IMR-90 (cell line): ENCODE results near the gene INPP5D. TPM values are rescaled to one million over a fixed set of nuclear protein-coding genes. Genes with fewer than 3 reads are reported as not detected.

Source experiments
- ATAC-seq: fragments of 200-7000 bp; cut with Tn5 transposase; 2 replicates; pipeline ENCODE4 v1.9.1; 2020; ENCODE audit warnings: low read depth, mild to moderate bottlenecking, moderate library complexity
- BruUV-seq: library from RNA; stranded (reverse); fragments of 400-500 nt; replicated peaks from 2 replicates; lab custom pipeline; 2021; lab: Mats Ljungman, UMichigan
- CTCF ChIA-PET: fragments of 300-600 bp; formaldehyde crosslinking; extraction: SDS; loops from one replicate; lab custom pipeline; 2021; ENCODE audit warnings: antibody characterized with exemption; lab: Yijun Ruan, JAX
- POLR2A ChIA-PET: fragments of 300-600 bp; sonication (Branson Sonifier 250); formaldehyde crosslinking; loops from one replicate; lab custom pipeline; 2022; ENCODE audit warnings: antibody characterized with exemption; ENCODE audit not compliant: unreplicated experiment; lab: Charles Lee
- DNase-seq: peaks from one replicate; pipeline ENCODE4 v3.0.0; 2013
- H2AFZ ChIP-seq: replicated peaks from 2 replicates; pipeline ENCODE3; 2013; ENCODE audit warnings: low read length, mild to moderate bottlenecking; ENCODE audit not compliant: poor library complexity
- H2AK5ac ChIP-seq: 2 replicates; pipeline ENCODE4 v1.6.1; 2013; ENCODE audit warnings: low read depth, low read length, inconsistent platforms
- H2AK9ac ChIP-seq: replicated peaks from 2 replicates; pipeline ENCODE3; 2013; ENCODE audit warnings: mild to moderate bottlenecking, low read depth, low read length, moderate library complexity; ENCODE audit not compliant: poor library complexity
- H2BK120ac ChIP-seq: 2 replicates; pipeline ENCODE4 v1.6.1; 2013; ENCODE audit warnings: low read depth, low read length, inconsistent platforms
- H2BK15ac ChIP-seq: 3 replicates; pipeline ENCODE4 v1.6.1; 2013; ENCODE audit warnings: low read depth, low read length, inconsistent platforms
- H2BK20ac ChIP-seq: 2 replicates; pipeline ENCODE4 v1.6.1; 2013; ENCODE audit warnings: low read depth, mild to moderate bottlenecking, inconsistent platforms, low read length, moderate library complexity
- H2BK5ac ChIP-seq: 2 replicates; pipeline ENCODE4 v1.6.1; 2013; ENCODE audit warnings: mild to moderate bottlenecking, low read depth, low read length, inconsistent platforms; ENCODE audit not compliant: poor library complexity, severe bottlenecking
- H3K14ac ChIP-seq: replicated peaks from 2 replicates; pipeline ENCODE4 v1.6.1; 2013; ENCODE audit warnings: low read depth, low read length, inconsistent platforms
- H3K18ac ChIP-seq: 2 replicates; pipeline ENCODE4 v1.6.1; 2013; ENCODE audit warnings: low read depth, low read length, control low read depth
- H3K23ac ChIP-seq: 2 replicates; pipeline ENCODE4 v1.6.1; 2013; ENCODE audit warnings: low read depth, low read length, inconsistent platforms
- H3K27ac ChIP-seq: 2 replicates; pipeline ENCODE4 v1.5.1; 2013; ENCODE audit warnings: mild to moderate bottlenecking, control low read depth, low read length; ENCODE audit not compliant: insufficient read depth
- H3K27me3 ChIP-seq: 2 replicates; pipeline ENCODE4 v1.6.1; 2013; ENCODE audit warnings: low read length; ENCODE audit not compliant: control insufficient read depth, insufficient read depth
- H3K36me3 ChIP-seq: 2 replicates; pipeline ENCODE4 v1.6.1; 2013; ENCODE audit warnings: low read length, mixed read lengths; ENCODE audit not compliant: control insufficient read depth, insufficient read depth
- H3K4ac ChIP-seq: 2 replicates; pipeline ENCODE4 v1.6.1; 2013; ENCODE audit warnings: low read depth, low read length, inconsistent platforms
- H3K4me1 ChIP-seq: 2 replicates; pipeline ENCODE4 v1.6.1; 2013; ENCODE audit warnings: low read length, mixed read lengths; ENCODE audit not compliant: control insufficient read depth, insufficient read depth
- H3K4me2 ChIP-seq: 2 replicates; pipeline ENCODE4 v1.6.1; 2013; ENCODE audit warnings: low read depth, mild to moderate bottlenecking, control low read depth, low read length, moderate library complexity
- H3K4me3 ChIP-seq: 2 replicates; pipeline ENCODE4 v1.5.1; 2013; ENCODE audit warnings: low read depth, mild to moderate bottlenecking, control low read depth, low read length, moderate library complexity; ENCODE audit not compliant: insufficient read depth
- H3K56ac ChIP-seq: 2 replicates; pipeline ENCODE4 v1.6.1; 2013; ENCODE audit warnings: low read length, inconsistent platforms; ENCODE audit not compliant: insufficient read depth; ENCODE audit errors: extremely low read depth
- H3K79me1 ChIP-seq, 2 experiments: 2 replicates each; pipeline ENCODE4 v1.6.1; 2013; ENCODE audit warnings: low read length in 2 of 2, inconsistent platforms in 1 of 2, low read depth in 1 of 2
- H3K9ac ChIP-seq: 2 replicates; pipeline ENCODE4 v1.6.1; 2013; ENCODE audit warnings: low read depth, low read length, control low read depth
- H3K9me1 ChIP-seq: 2 replicates; pipeline ENCODE4 v1.6.1; 2013; ENCODE audit warnings: low read length, inconsistent platforms; ENCODE audit not compliant: insufficient read depth
- H3K9me3 ChIP-seq: 2 replicates; pipeline ENCODE4 v1.6.1; 2013; ENCODE audit warnings: low read length; ENCODE audit not compliant: control insufficient read depth, insufficient read depth
- H4K20me1 ChIP-seq: 2 replicates; pipeline ENCODE4 v1.6.1; 2013; ENCODE audit warnings: low read length, inconsistent platforms; ENCODE audit not compliant: insufficient read depth
- H4K5ac ChIP-seq: 2 replicates; pipeline ENCODE4 v1.6.1; 2013; ENCODE audit warnings: mild to moderate bottlenecking, low read depth, low read length, control low read depth
- H4K8ac ChIP-seq, 2 experiments: 2 replicates each; pipeline ENCODE4 v1.6.1; 2013; ENCODE audit warnings: low read depth in 2 of 2, low read length in 2 of 2, control low read depth in 1 of 2, inconsistent platforms in 1 of 2
- H4K91ac ChIP-seq: 2 replicates; pipeline ENCODE4 v1.6.1; 2013; ENCODE audit warnings: low read depth, low read length, inconsistent platforms; ENCODE audit not compliant: insufficient read depth
- BHLHE40 ChIP-seq: fragments of 150-350 bp; IDR thresholded peaks from 2 replicates; pipeline ENCODE4 v1.6.1; 2016; ENCODE audit warnings: mild to moderate bottlenecking, low read depth, low read length
- CEBPB ChIP-seq: IDR thresholded peaks from 2 replicates; pipeline ENCODE4 v1.6.1; 2012; ENCODE audit warnings: low read depth, low read length, improper control_type of control experiment
- CHD1 ChIP-seq: IDR thresholded peaks from 2 replicates; pipeline ENCODE4 v1.6.1; 2012; ENCODE audit warnings: low read depth, low read length, improper control_type of control experiment
- FOS ChIP-seq: fragments of 150-350 bp; IDR thresholded peaks from 2 replicates; pipeline ENCODE4 v1.6.1; 2016; ENCODE audit warnings: low read depth, low read length
- MAFK ChIP-seq: IDR thresholded peaks from 2 replicates; pipeline ENCODE4 v1.6.1; 2012; ENCODE audit warnings: low read depth, low read length, improper control_type of control experiment
- MAZ ChIP-seq: IDR thresholded peaks from 2 replicates; pipeline ENCODE4 v1.6.1; 2012; ENCODE audit warnings: low read depth, mild to moderate bottlenecking, low read length, improper control_type of control experiment, moderate library complexity, borderline replicate concordance
- MXI1 ChIP-seq: IDR thresholded peaks from 2 replicates; pipeline ENCODE4 v1.6.1; 2012; ENCODE audit warnings: low read depth, mild to moderate bottlenecking, low read length, moderate library complexity, borderline replicate concordance
- NFE2L2 ChIP-seq: fragments of 150-350 bp; IDR thresholded peaks from 2 replicates; pipeline ENCODE4 v1.6.1; 2016; ENCODE audit warnings: low read depth, mild to moderate bottlenecking, low read length
- POLR2A ChIP-seq: IDR thresholded peaks from 2 replicates; pipeline ENCODE4 v1.6.1; 2012; ENCODE audit warnings: mild to moderate bottlenecking, low read depth, low read length
- RAD21 ChIP-seq: IDR thresholded peaks from 2 replicates; pipeline ENCODE4 v1.6.1; 2012; ENCODE audit warnings: low read length, improper control_type of control experiment
- RCOR1 ChIP-seq: IDR thresholded peaks from 2 replicates; pipeline ENCODE4 v1.6.1; 2012; ENCODE audit warnings: mild to moderate bottlenecking, low read length, improper control_type of control experiment; ENCODE audit not compliant: insufficient replicate concordance
- RFX5 ChIP-seq: IDR thresholded peaks from 2 replicates; pipeline ENCODE4 v1.8.0; 2012; ENCODE audit warnings: low read depth, mild to moderate bottlenecking, low read length, moderate library complexity
- SMC3 ChIP-seq: fragments of 150-350 bp; IDR thresholded peaks from 2 replicates; pipeline ENCODE4 v1.6.1; 2016; ENCODE audit warnings: low read depth, mild to moderate bottlenecking, antibody characterized with exemption, low read length, moderate library complexity
- WGBS, 2 experiments: methylation state at CpG; one replicate each; pipeline versions ENCODE4 v1.1.5 to v1.1.7; 2013; ENCODE audit warnings: missing lambda C conversion rate in 2 of 2; ENCODE audit not compliant: insufficient read length in 1 of 2; ENCODE audit errors: extremely low coverage in 2 of 2; 5-methylcytosine and 5-hydroxymethylcytosine counted together
- dilution Hi-C: fragments of 300-500 bp; cut with HindIII; formaldehyde crosslinking; loops from one replicate; pipeline ENCODE4 v1.14.3; 2018; ENCODE audit warnings: low sequenced_read_pairs; ENCODE audit not compliant: unreplicated experiment
- in situ Hi-C: fragments of 300-500 bp; cut with MboI; formaldehyde crosslinking; loops from 3 replicates; pipeline ENCODE4 v1.14.3; 2019; ENCODE audit warnings: low sequenced_read_pairs, inconsistent platforms, mixed read lengths
- intact Hi-C: fragments of 100-400 bp; cut with micrococcal nuclease; formaldehyde crosslinking; loops from 2 replicates; pipeline ENCODE4 v1.10.0; 2022
- polyA plus RNA-seq, 3 experiments: library from polyadenylated mRNA; depleted of rRNA; stranded (reverse); fragments of >200 nt; gene quantifications; 2 replicates each; pipeline ENCODE4 v1.2.3, GENCODE V29; 2012; ENCODE audit warnings: low replicate concordance in 1 of 3
- total RNA-seq: library from RNA; depleted of rRNA; stranded (reverse); fragments of >200 nt; gene quantifications from 2 replicates; pipeline ENCODE4 v1.2.3, GENCODE V29; 2012
- TF ChIP-seq, protein P1 (sequence below): fragments of 150-350 bp; IDR thresholded peaks from 2 replicates; pipeline ENCODE4 v1.6.1; 2016; ENCODE audit warnings: low read depth, mild to moderate bottlenecking, low read length, moderate library complexity, borderline replicate concordance
- TF ChIP-seq, protein P2 (sequence below): fragments of 150-350 bp; IDR thresholded peaks from 2 replicates; pipeline ENCODE4 v1.6.1; 2017; ENCODE audit warnings: mild to moderate bottlenecking, antibody characterized with exemption, low read length, low read depth
- TF ChIP-seq, protein P3 (sequence below): conservative IDR thresholded peaks from 2 replicates; pipeline ENCODE4 v1.5.1; 2012; ENCODE audit warnings: mild to moderate bottlenecking, low read depth, low read length, improper control_type of control experiment

The INPP5D gene
- total and polyA plus RNA-seq, 2 of the 4 experiments (the other 2 are of a cell fraction), result 0.18 to 0.29 TPM

DNA sequence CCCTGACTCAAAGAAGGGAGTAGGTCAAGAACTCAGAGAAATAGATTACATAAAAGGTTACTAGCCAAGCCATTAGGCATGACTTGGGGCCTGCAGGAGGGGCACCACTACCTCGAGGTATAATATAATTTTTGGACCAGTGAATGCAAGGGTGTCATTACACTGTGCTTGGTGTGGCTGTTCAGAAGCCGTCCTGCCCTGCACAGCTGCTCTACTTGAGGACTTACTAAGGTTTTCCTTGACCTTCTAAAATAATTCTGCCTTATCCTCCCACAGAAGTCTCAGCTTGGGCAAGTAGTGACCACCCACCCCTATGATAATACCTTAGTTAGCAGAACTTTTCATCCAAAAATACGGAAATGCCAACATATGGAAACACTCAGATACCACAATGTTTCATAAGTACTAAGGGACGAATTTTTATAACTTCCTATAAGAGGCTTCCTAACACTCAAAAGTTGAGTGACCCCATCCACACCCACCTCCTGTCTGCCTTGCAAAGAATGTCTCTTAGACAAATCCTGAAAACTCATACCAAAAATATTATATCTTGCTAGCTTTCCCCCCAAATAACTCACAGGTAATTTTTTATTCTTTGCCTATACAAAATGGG is 173.6 kb downstream of the INPP5D start:
- in situ Hi-C loops, result no loop called here
- Histone ChIP-seq H3K9ac (no peak overlapping the region), H3K4me1 (no peaks in the 10 kb centered on the region)

More for the DNA sequence above, 173.6 kb downstream of the INPP5D start:
- H4K20me1 ChIP-seq, result no peaks in the 10 kb centered on the region
- POLR2A ChIA-PET, result no interaction called here
- no peak overlapping the region for H2BK15ac ChIP-seq
- CTCF ChIA-PET, result no interaction called here
- no peaks in the 10 kb centered on the region for H3K9me1 ChIP-seq
- H3K14ac ChIP-seq, result no peak overlapping the region
- H2BK20ac ChIP-seq, result no peak overlapping the region
- no peak overlapping the region for H3K4ac ChIP-seq
- no peak for DNase-seq
- no peak overlapping the region for H2BK120ac ChIP-seq
- no peak for ATAC-seq
- H3K27ac ChIP-seq, result no peak overlapping the region
- H3K4me3 ChIP-seq, result no peak overlapping the region
- H2AK5ac ChIP-seq, result no peak overlapping the region
- BruUV-seq, result no TSS peak
- no peak overlapping the region for H3K4me2 ChIP-seq
- H3K23ac ChIP-seq, result no peak overlapping the region
- no peak overlapping the region for H4K8ac ChIP-seq
- no peak overlapping the region for H2AK9ac ChIP-seq
- H3K18ac ChIP-seq, result no peak overlapping the region
- H3K27me3 ChIP-seq, result peaks cover 8% of the 10 kb centered on the region; the same call in 1 of the 2 replicates
- no CpG with 5 or more reads among the region's 4 CpGs for WGBS, 2 experiments
- no peak overlapping the region for H2AFZ ChIP-seq
- no peaks in the 10 kb centered on the region for H3K79me1 ChIP-seq
- no peak overlapping the region for H4K5ac ChIP-seq
- H4K91ac ChIP-seq, result no peak overlapping the region
- TF ChIP-seq BHLHE40 (no peak), RCOR1 (no peak), RAD21 (no peak), SMC3 (no peak), FOS (no peak), NFE2L2 (no peak), MAFK (no peak), CHD1 (no peak), CEBPB (no peak), POLR2A (no peak), MAZ (no peak), MXI1 (no peak), RFX5 (no peak)
- TF ChIP-seq, protein P1, sequence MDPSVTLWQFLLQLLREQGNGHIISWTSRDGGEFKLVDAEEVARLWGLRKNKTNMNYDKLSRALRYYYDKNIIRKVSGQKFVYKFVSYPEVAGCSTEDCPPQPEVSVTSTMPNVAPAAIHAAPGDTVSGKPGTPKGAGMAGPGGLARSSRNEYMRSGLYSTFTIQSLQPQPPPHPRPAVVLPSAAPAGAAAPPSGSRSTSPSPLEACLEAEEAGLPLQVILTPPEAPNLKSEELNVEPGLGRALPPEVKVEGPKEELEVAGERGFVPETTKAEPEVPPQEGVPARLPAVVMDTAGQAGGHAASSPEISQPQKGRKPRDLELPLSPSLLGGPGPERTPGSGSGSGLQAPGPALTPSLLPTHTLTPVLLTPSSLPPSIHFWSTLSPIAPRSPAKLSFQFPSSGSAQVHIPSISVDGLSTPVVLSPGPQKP, result no peak
- TF ChIP-seq, protein P2, sequence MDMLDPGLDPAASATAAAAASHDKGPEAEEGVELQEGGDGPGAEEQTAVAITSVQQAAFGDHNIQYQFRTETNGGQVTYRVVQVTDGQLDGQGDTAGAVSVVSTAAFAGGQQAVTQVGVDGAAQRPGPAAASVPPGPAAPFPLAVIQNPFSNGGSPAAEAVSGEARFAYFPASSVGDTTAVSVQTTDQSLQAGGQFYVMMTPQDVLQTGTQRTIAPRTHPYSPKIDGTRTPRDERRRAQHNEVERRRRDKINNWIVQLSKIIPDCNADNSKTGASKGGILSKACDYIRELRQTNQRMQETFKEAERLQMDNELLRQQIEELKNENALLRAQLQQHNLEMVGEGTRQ, result no peak
- TF ChIP-seq, protein P3, sequence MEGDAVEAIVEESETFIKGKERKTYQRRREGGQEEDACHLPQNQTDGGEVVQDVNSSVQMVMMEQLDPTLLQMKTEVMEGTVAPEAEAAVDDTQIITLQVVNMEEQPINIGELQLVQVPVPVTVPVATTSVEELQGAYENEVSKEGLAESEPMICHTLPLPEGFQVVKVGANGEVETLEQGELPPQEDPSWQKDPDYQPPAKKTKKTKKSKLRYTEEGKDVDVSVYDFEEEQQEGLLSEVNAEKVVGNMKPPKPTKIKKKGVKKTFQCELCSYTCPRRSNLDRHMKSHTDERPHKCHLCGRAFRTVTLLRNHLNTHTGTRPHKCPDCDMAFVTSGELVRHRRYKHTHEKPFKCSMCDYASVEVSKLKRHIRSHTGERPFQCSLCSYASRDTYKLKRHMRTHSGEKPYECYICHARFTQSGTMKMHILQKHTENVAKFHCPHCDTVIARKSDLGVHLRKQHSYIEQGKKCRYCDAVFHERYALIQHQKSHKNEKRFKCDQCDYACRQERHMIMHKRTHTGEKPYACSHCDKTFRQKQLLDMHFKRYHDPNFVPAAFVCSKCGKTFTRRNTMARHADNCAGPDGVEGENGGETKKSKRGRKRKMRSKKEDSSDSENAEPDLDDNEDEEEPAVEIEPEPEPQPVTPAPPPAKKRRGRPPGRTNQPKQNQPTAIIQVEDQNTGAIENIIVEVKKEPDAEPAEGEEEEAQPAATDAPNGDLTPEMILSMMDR, result no peak
- intact Hi-C loops (no loop called here), dilution Hi-C loops (no loop called here)
- H3K36me3 ChIP-seq, result no peaks in the 10 kb centered on the region
- no peak overlapping the region for H3K56ac ChIP-seq
- H3K9me3 ChIP-seq, result no peaks in the 10 kb centered on the region
- no peak overlapping the region for H2BK5ac ChIP-seq
